GM23338 (cell line): ENCODE results near the gene MON1B. TPM values are rescaled to one million over a fixed set of nuclear protein-coding genes. Genes with fewer than 3 reads are reported as not detected.

Experiments used
- ATAC-seq: fragments of 200-7000 bp; cut with Tn5 transposase; 3 replicates; pipeline ENCODE4 v1.9.1; 2020
- DNase-seq: peaks from one replicate; pipeline ENCODE4 v3.0.0-alpha.2; 2015; ENCODE audit warnings: low spot score
- H2AFZ ChIP-seq: fragments of 200-600 bp; sonication (generic); 2 replicates; pipeline ENCODE4 v1.8.0; 2016; ENCODE audit warnings: antibody characterized with exemption, mild to moderate bottlenecking, moderate library complexity
- H3F3A ChIP-seq: fragments of 200-600 bp; sonication (generic); replicated peaks from 2 replicates; pipeline ENCODE4 v1.8.0; 2017; ENCODE audit warnings: antibody characterized with exemption, mixed run types, low read depth
- H3K27ac ChIP-seq: fragments of 200-600 bp; sonication (generic); 2 replicates; pipeline ENCODE4 v1.6.1; 2016; ENCODE audit warnings: low read depth
- H3K27me3 ChIP-seq: fragments of 200-600 bp; sonication (generic); 2 replicates; pipeline ENCODE4 v1.8.0; 2016; ENCODE audit warnings: mild to moderate bottlenecking, mixed run types, moderate library complexity; ENCODE audit not compliant: insufficient read depth
- H3K36me3 ChIP-seq: fragments of 200-600 bp; sonication (generic); 2 replicates; pipeline ENCODE4 v1.8.0; 2016; ENCODE audit warnings: mild to moderate bottlenecking; ENCODE audit not compliant: insufficient read depth
- H3K4me1 ChIP-seq: fragments of 200-600 bp; sonication (generic); 2 replicates; pipeline ENCODE4 v1.8.0; 2016; ENCODE audit warnings: mild to moderate bottlenecking, moderate library complexity; ENCODE audit not compliant: insufficient read depth
- H3K4me2 ChIP-seq: fragments of 200-600 bp; sonication (generic); 2 replicates; pipeline ENCODE4 v1.7.1; 2017; ENCODE audit warnings: mixed run types
- H3K4me3 ChIP-seq: fragments of 200-600 bp; sonication (generic); 2 replicates; pipeline ENCODE4 v1.6.1; 2016; ENCODE audit warnings: mixed run types
- H3K79me2 ChIP-seq: fragments of 200-600 bp; sonication (generic); replicated peaks from 2 replicates; pipeline ENCODE4 v1.8.0; 2017; ENCODE audit warnings: mild to moderate bottlenecking; ENCODE audit not compliant: insufficient read depth
- H3K9me2 ChIP-seq: fragments of 200-600 bp; sonication (generic); 2 replicates; pipeline ENCODE4 v1.8.0; 2017; ENCODE audit not compliant: insufficient read depth
- H4K20me1 ChIP-seq: fragments of 200-600 bp; sonication (generic); replicated peaks from 2 replicates; pipeline ENCODE4 v1.8.0; 2017; ENCODE audit warnings: mild to moderate bottlenecking; ENCODE audit not compliant: insufficient read depth
- H3K27ac Mint-ChIP-seq: 2 replicates; pipeline ENCODE4 v1.8.0; 2020; ENCODE audit warnings: inconsistent platforms, mild to moderate bottlenecking, moderate library complexity, mixed read lengths
- H3K27me3 Mint-ChIP-seq: 3 replicates; pipeline ENCODE4 v1.8.0; 2022; ENCODE audit warnings: low read depth, mild to moderate bottlenecking, moderate library complexity, mixed read lengths, inconsistent platforms; ENCODE audit not compliant: insufficient read depth, poor library complexity
- H3K36me3 Mint-ChIP-seq: 3 replicates; pipeline ENCODE4 v1.8.0; 2021; ENCODE audit warnings: low read depth, mild to moderate bottlenecking, inconsistent platforms, moderate library complexity, mixed read lengths
- H3K4me1 Mint-ChIP-seq: 3 replicates; pipeline ENCODE4 v1.8.0; 2020; ENCODE audit warnings: mild to moderate bottlenecking, inconsistent platforms, mixed read lengths
- H3K4me3 Mint-ChIP-seq: 3 replicates; pipeline ENCODE4 v1.8.0; 2021; ENCODE audit warnings: moderate library complexity, mild to moderate bottlenecking, inconsistent platforms, mixed read lengths
- H3K9me3 Mint-ChIP-seq: 3 replicates; pipeline ENCODE4 v1.8.0; 2020; ENCODE audit warnings: moderate library complexity, mild to moderate bottlenecking, inconsistent platforms, mixed read lengths
- CREB1 ChIP-seq: fragments of 250-450 bp; sonication (Bioruptor Pico); IDR thresholded peaks from 2 replicates; pipeline ENCODE4 v1.5.0; 2020; ENCODE audit warnings: low read depth, mild to moderate bottlenecking, moderate library complexity
- CTCF ChIP-seq, 2 experiments: fragments of 200-600 bp in 1 of 2; sonication (generic) in 1 of 2; conservative IDR thresholded peaks; 2 replicates each; pipeline versions ENCODE4 v1.5.1 to v1.6.1; 2016 to 2017; ENCODE audit warnings: antibody characterized with exemption in 2 of 2, low read depth in 2 of 2, mild to moderate bottlenecking in 2 of 2, moderate library complexity in 1 of 2
- ETS1 ChIP-seq: IDR thresholded peaks from 2 replicates; pipeline ENCODE4 v1.6.1; 2016; ENCODE audit warnings: antibody characterized with exemption
- EZH2 ChIP-seq: fragments of 200-600 bp; sonication (generic); IDR thresholded peaks from one replicate; pipeline ENCODE4 v1.8.0; 2017; ENCODE audit warnings: antibody characterized with exemption, mild to moderate bottlenecking, low read depth; ENCODE audit not compliant: unreplicated experiment
- EZH2phosphoT487 ChIP-seq: fragments of 200-600 bp; sonication (generic); IDR thresholded peaks from one replicate; pipeline ENCODE4 v1.8.1; 2018; ENCODE audit warnings: antibody characterized with exemption; ENCODE audit not compliant: unreplicated experiment
- JUNB ChIP-seq: IDR thresholded peaks from one replicate; pipeline ENCODE4 v1.6.1; 2016; ENCODE audit warnings: antibody characterized with exemption; ENCODE audit not compliant: unreplicated experiment
- NANOG ChIP-seq: IDR thresholded peaks from 2 replicates; pipeline ENCODE4 v1.6.1; 2016; ENCODE audit warnings: antibody characterized with exemption, borderline replicate concordance
- POLR2AphosphoS5 ChIP-seq: IDR thresholded peaks from 2 replicates; pipeline ENCODE4 v1.6.1; 2016; ENCODE audit warnings: antibody characterized with exemption, low read depth
- REST ChIP-seq: IDR thresholded peaks from one replicate; pipeline ENCODE4 v1.6.1; 2018; ENCODE audit warnings: antibody characterized with exemption; ENCODE audit not compliant: unreplicated experiment
- STAT1 ChIP-seq: IDR thresholded peaks from one replicate; pipeline ENCODE4 v1.6.1; 2016; ENCODE audit warnings: antibody characterized with exemption; ENCODE audit not compliant: unreplicated experiment
- ZNF114 ChIP-seq: fragments of 250-450 bp; sonication (Bioruptor Pico); IDR thresholded peaks from 2 replicates; pipeline ENCODE4 v1.5.0; 2020; ENCODE audit warnings: mild to moderate bottlenecking, moderate library complexity
- ZNF331 ChIP-seq: fragments of 250-450 bp; sonication (Bioruptor Pico); IDR thresholded peaks from 2 replicates; pipeline ENCODE4 v1.5.0; 2020; ENCODE audit warnings: low read depth, mild to moderate bottlenecking, moderate library complexity
- ZNF462 ChIP-seq: fragments of 250-450 bp; sonication (Bioruptor Pico); IDR thresholded peaks from 2 replicates; pipeline ENCODE4 v1.5.0; 2020; ENCODE audit warnings: mild to moderate bottlenecking, moderate library complexity
- polyA plus RNA-seq: library from polyadenylated mRNA; unstranded; fragments of >200 nt; fragmentation: Nextera tagmentation; extraction: Ambion mirVana; gene quantifications from 2 replicates; pipeline ENCODE4 v1.2.1, GENCODE V29; 2016
- total RNA-seq: library from RNA; depleted of rRNA; stranded (reverse); fragments of >200 nt; shearing (Covaris generic); gene quantifications from 2 replicates; pipeline ENCODE4 v1.2.3, GENCODE V29; 2014

Gene MON1B
- total and polyA plus RNA-seq, 2 experiments from 2014 or later = 9.7 to 30.2 TPM

GRCh38 chr16:77157346-77158058, 33.5 kb upstream of the MON1B start:
- no peak overlapping the region for H3K27ac Mint-ChIP-seq
- TF ChIP-seq ZNF114 (CRISPR knock-in tag) (no peak), ZNF331 (no peak), POLR2AphosphoS5 (no peak), EZH2phosphoT487 (no peak), EZH2 (no peak), REST (no peak), NANOG (no peak), STAT1 (no peak), JUNB (no peak), CTCF (conservative IDR thresholded peaks at IDR 0.05; ENCODE audit: low read depth in 2 of 2) (no peak), CREB1 (CRISPR knock-in tag) (no peak), ZNF462 (CRISPR knock-in tag) (no peak), ETS1 (no peak)
- Histone ChIP-seq H3K36me3 (no peaks in the 10 kb centered on the region), H3K4me1 (no peaks in the 10 kb centered on the region), H2AFZ (no peak overlapping the region), H3K79me2 (no peaks in the 10 kb centered on the region), H3K27me3 (no peaks in the 10 kb centered on the region), H3K9me2 (no peaks in the 10 kb centered on the region), H3F3A (no peaks in the 10 kb centered on the region), H4K20me1 (no peaks in the 10 kb centered on the region), H3K27ac (no peak overlapping the region), H3K4me3 (no peak overlapping the region), H3K4me2 (no peak overlapping the region)
- peaks cover 3% of the 10 kb centered on the region for H3K27me3 Mint-ChIP-seq
- H3K4me1 Mint-ChIP-seq = no peaks in the 10 kb centered on the region
- ATAC-seq (no peak), DNase-seq (no peak)
- H3K4me3 Mint-ChIP-seq = no peak overlapping the region
- H3K9me3 Mint-ChIP-seq = peaks cover 68% of the 10 kb centered on the region
- no peaks in the 10 kb centered on the region for H3K36me3 Mint-ChIP-seq
